C1 segment of cervical spinal cord (tissue), 14 donors: ENCODE measurements around the gene ZNF768.

Experiments used
- DNase-seq, 14 donors: peaks; one replicate each; lab custom pipeline; 2025; lab: John Stamatoyannopoulos, UW

The ZNF768 gene

GRCh38 chr16:30526137-30526822, at the start of gene ZNF768:
TSS of gene ZNF768 (minus strand) at chr16:30526566. CDS start at chr16:30526413, 153 bp downstream.
- peak in 10 of 14 donors; percentile 60 to 92 (median 76) for DNase-seq

GRCh38 chr16:30574678-30575077, 48.3 kb upstream of the ZNF768 start:
- DNase-seq: no peak

GRCh38 chr16:30571445-30572322, 45.3 kb upstream of the ZNF768 start, which contains the start of gene ZNF688:
TSS of gene ZNF688 (minus strand) at chr16:30571714. CDS start at chr16:30571629, 85 bp downstream.
- DNase-seq: peak; percentile 70 to 98 (median 91)

- DNase-seq: peak in 7 of 14 donors; percentile 45 to 62 (median 58)
Measured at GRCh38 chr16:30570636-30571444, 44.5 kb upstream of the ZNF768 start.

GRCh38 chr16:30569746-30570635, 43.6 kb upstream of the ZNF768 start:
- DNase-seq: no peak

- DNase-seq: no peak
Measured at GRCh38 chr16:30569281-30569680, 42.9 kb upstream of the ZNF768 start.

GRCh38 chr16:30567991-30568638, 41.7 kb upstream of the ZNF768 start:
- no peak for DNase-seq

GRCh38 chr16:30567160-30567990, 41.0 kb upstream of the ZNF768 start:
- DNase-seq: no peak

- DNase-seq: no peak
Measured at GRCh38 chr16:30566531-30566930, 40.2 kb upstream of the ZNF768 start.

GRCh38 chr16:30565984-30566383, 39.6 kb upstream of the ZNF768 start:
- peak in 1 of 14 donors; percentile 24 for DNase-seq

GRCh38 chr16:30565526-30565925, 39.2 kb upstream of the ZNF768 start:
- DNase-seq: peak in 1 of 14 donors; percentile 26

- no peak for DNase-seq
Measured at GRCh38 chr16:30562021-30562420, 35.7 kb upstream of the ZNF768 start.

- peak in 6 of 14 donors; percentile 5 to 34 (median 14) for DNase-seq
Measured at GRCh38 chr16:30561089-30561816, 34.9 kb upstream of the ZNF768 start.

GRCh38 chr16:30559690-30560089, 33.3 kb upstream of the ZNF768 start:
- no peak for DNase-seq

- no peak for DNase-seq
Measured at GRCh38 chr16:30558789-30559377, 32.5 kb upstream of the ZNF768 start.

GRCh38 chr16:30557957-30558788, 31.8 kb upstream of the ZNF768 start, which contains the start of gene ZNF764:
TSS of gene ZNF764 (minus strand) at chr16:30558374. CDS start at chr16:30558182, 192 bp downstream.
- peak; percentile 53 to 98 (median 96) for DNase-seq

GRCh38 chr16:30557707-30557956, 31.3 kb upstream of the ZNF768 start:
- DNase-seq: no peak
